Lower lobe of right lung (tissue), 2 donors: ENCODE data around the gene UBA52. TPM values are rescaled to one million over a fixed set of nuclear protein-coding genes. Genes with fewer than 3 reads are reported as not detected.

Experiments used
- ATAC-seq, 2 donors: fragments of 200-7000 bp; cut with Tn5 transposase; one replicate each; pipeline ENCODE4 v1.9.1; 2020 to 2022; ENCODE audit warnings: mild to moderate bottlenecking in 2 of 2, moderate library complexity in 2 of 2
- DNase-seq: peaks from one replicate; pipeline ENCODE4 v3.0.0-alpha.2; 2020
- H3K27ac ChIP-seq: fragments of 200-600 bp; one replicate; pipeline ENCODE4 v1.8.0; 2022
- H3K27me3 ChIP-seq: fragments of 200-600 bp; one replicate; pipeline ENCODE4 v1.8.0; 2022; ENCODE audit warnings: low read depth
- H3K36me3 ChIP-seq: fragments of 200-600 bp; one replicate; pipeline ENCODE4 v1.8.0; 2022; ENCODE audit warnings: mild to moderate bottlenecking
- H3K4me1 ChIP-seq: fragments of 200-600 bp; one replicate; pipeline ENCODE4 v1.8.0; 2022
- H3K4me3 ChIP-seq: fragments of 200-600 bp; one replicate; pipeline ENCODE4 v1.8.0; 2022; ENCODE audit warnings: mild to moderate bottlenecking
- H3K9me3 ChIP-seq: fragments of 200-600 bp; one replicate; pipeline ENCODE4 v1.8.0; 2022
- intact Hi-C: fragments of 100-400 bp; cut with DNase I; formaldehyde crosslinking; loops from one replicate; pipeline ENCODE4 v1.11.0; 2022
- total RNA-seq: library from RNA; stranded (reverse); fragmentation: NEBNext Ultra II Directional; extraction: Animal tissue kit (Norgen Biotek cat#: 25700); gene quantifications from one replicate; pipeline ENCODE4 v1.2.1, GENCODE V29; 2021
- TF ChIP-seq, protein P1 (sequence below): fragments of 200-600 bp; IDR thresholded peaks from one replicate; pipeline ENCODE4 v1.8.0; 2022; ENCODE audit warnings: antibody characterized with exemption, mild to moderate bottlenecking
- donor health status: DM: no; HTN: yes; CAD: no; lungs with severe emphysema.

UBA52 gene
- total RNA-seq, 1 donor from 2014 or later = 884 TPM

DNA sequence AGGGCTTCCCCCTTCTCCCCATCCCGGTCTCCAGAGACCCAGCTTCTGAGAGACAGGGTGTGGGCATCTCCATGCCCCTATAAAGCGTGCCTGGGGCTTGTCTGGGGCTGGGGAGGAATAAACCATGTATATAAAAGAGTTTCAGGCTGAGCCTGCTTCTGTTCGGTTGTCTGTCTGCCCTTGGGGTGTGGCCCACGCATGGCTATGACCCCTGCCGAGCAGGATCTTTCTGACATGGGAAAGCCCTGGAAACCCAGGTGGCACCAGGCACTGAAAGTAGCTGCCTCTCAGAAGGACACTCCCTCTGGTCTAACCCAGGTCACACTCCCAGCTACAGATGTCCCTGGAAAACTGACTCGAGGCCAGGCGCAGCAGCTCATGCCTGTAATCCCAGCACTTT lies 49.2 kb downstream of the UBA52 start:
- Histone ChIP-seq H3K9me3 (no peaks in the 10 kb centered on the region), H3K27ac (no peak overlapping the region), H3K4me1 (no peaks in the 10 kb centered on the region), H3K36me3 (no peaks in the 10 kb centered on the region), H3K4me3 (no peak overlapping the region), H3K27me3 (peaks cover 9% of the 10 kb centered on the region)
- TF ChIP-seq, protein P1, sequence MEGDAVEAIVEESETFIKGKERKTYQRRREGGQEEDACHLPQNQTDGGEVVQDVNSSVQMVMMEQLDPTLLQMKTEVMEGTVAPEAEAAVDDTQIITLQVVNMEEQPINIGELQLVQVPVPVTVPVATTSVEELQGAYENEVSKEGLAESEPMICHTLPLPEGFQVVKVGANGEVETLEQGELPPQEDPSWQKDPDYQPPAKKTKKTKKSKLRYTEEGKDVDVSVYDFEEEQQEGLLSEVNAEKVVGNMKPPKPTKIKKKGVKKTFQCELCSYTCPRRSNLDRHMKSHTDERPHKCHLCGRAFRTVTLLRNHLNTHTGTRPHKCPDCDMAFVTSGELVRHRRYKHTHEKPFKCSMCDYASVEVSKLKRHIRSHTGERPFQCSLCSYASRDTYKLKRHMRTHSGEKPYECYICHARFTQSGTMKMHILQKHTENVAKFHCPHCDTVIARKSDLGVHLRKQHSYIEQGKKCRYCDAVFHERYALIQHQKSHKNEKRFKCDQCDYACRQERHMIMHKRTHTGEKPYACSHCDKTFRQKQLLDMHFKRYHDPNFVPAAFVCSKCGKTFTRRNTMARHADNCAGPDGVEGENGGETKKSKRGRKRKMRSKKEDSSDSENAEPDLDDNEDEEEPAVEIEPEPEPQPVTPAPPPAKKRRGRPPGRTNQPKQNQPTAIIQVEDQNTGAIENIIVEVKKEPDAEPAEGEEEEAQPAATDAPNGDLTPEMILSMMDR = no peak
- intact Hi-C loops = no loop called here
- no peak for ATAC-seq
- no peak for DNase-seq

DNA sequence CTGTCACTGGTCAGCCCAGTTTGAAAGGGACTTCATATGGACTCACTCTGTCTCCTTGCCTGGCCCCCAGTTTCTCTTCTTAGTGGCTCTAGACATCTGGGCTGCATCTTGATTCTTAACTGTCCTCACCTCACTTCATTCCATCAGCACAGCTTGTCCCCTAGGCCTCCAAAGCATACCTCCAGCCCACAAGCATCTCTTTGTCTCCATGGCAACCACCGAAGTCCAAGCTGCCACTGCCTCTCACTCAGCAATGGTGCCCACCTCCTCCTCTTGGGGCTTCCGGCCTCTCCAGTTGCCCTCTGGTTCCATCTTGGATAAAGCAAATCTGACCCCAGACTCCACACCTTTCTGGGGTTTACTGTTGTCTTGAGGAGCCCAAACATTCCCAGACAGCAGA lies 55.2 kb downstream of the UBA52 start:
- H3K36me3 ChIP-seq = no peaks in the 10 kb centered on the region
- H3K4me1 ChIP-seq = no peaks in the 10 kb centered on the region
- H3K27ac ChIP-seq = no peak overlapping the region
- H3K9me3 ChIP-seq = no peaks in the 10 kb centered on the region
- DNase-seq = no peak
- no peaks in the 10 kb centered on the region for H3K27me3 ChIP-seq
- intact Hi-C loops = no loop called here
- no peak for ATAC-seq
- no peak overlapping the region for H3K4me3 ChIP-seq
- TF ChIP-seq, protein P1 = no peak

Other genes with a start within 250 kb of the UBA52 start
- 72.3 TPM for gene LSM4, start 248.8 kb upstream of the UBA52 start, total RNA-seq
- 40.9 TPM for gene PGPEP1, start 231.3 kb upstream of the UBA52 start, total RNA-seq
- 21.2 TPM for gene GDF15, start 185.7 kb upstream of the UBA52 start, total RNA-seq
- 35.4 TPM for gene LRRC25, start 174.2 kb upstream of the UBA52 start, total RNA-seq
- 65.6 TPM for gene SSBP4, start 152.5 kb upstream of the UBA52 start, total RNA-seq
- gene ISYNA1, start 133.7 kb upstream of the UBA52 start, total RNA-seq = 30.6 TPM
- 19.7 TPM for gene ELL, start 49.8 kb upstream of the UBA52 start, total RNA-seq
- 195 TPM for gene FKBP8, start 28.3 kb upstream of the UBA52 start, total RNA-seq
- 71.9 TPM for gene KXD1, start 14.0 kb upstream of the UBA52 start, total RNA-seq
- gene REX1BD, start 16.9 kb downstream of the UBA52 start, total RNA-seq = 60.4 TPM
- gene CRLF1, start 34.9 kb downstream of the UBA52 start, total RNA-seq = 19.9 TPM
- gene TMEM59L, start 41.0 kb downstream of the UBA52 start, total RNA-seq = 1.1 TPM
- gene KLHL26, start 65.2 kb downstream of the UBA52 start, total RNA-seq = 14.5 TPM
- 16.2 TPM for gene CRTC1, start 111.8 kb downstream of the UBA52 start, total RNA-seq
- gene COMP, start 219.4 kb downstream of the UBA52 start, total RNA-seq = 2.3 TPM